ENCODE results near the gene BTBD2.

- no peak for TF ChIP-seq CTCF (IDR thresholded peaks at IDR 0.05)
- no peak for TF ChIP-seq POLR2AphosphoS5 (IDR thresholded peaks at IDR 0.05; ENCODE audit: insufficient read depth in 1 of 2, low read depth in 1 of 2)
- TF ChIP-seq POLR2A (IDR thresholded peaks at IDR 0.05) = no peak
These were observed 38.4 kb downstream of the BTBD2 start for GRCh38 chr19:1977120-1977519.

Measured in vagina (tissue), 2 donors.